ENCODE results near the gene SH3BP5. TPM values are rescaled to one million over a fixed set of nuclear protein-coding genes. Genes with fewer than 3 reads are reported as not detected.

SH3BP5 gene
- total and polyA plus RNA-seq, 2 donors (not counting 1 experiment from before 2014, with no cell fraction given), result 6.7 to 12.9 TPM

- no peak overlapping the region for H3K27ac ChIP-seq (ENCODE audit: insufficient read depth, low read length)
- H3K36me3 ChIP-seq (ENCODE audit: control insufficient read depth, insufficient read depth, low read length), result no peaks in the 10 kb centered on the region
- no peaks in the 10 kb centered on the region for H4K20me1 ChIP-seq (ENCODE audit: control insufficient read depth, extremely low read depth, insufficient read depth, low read length)
- no peak overlapping the region for H3K9ac ChIP-seq (ENCODE audit: insufficient read depth, low read length)
- no peak for TF ChIP-seq EZH2 (IDR thresholded peaks at IDR 0.05; ENCODE audit: low read length, missing control alignments)
- TF ChIP-seq, protein P1, sequence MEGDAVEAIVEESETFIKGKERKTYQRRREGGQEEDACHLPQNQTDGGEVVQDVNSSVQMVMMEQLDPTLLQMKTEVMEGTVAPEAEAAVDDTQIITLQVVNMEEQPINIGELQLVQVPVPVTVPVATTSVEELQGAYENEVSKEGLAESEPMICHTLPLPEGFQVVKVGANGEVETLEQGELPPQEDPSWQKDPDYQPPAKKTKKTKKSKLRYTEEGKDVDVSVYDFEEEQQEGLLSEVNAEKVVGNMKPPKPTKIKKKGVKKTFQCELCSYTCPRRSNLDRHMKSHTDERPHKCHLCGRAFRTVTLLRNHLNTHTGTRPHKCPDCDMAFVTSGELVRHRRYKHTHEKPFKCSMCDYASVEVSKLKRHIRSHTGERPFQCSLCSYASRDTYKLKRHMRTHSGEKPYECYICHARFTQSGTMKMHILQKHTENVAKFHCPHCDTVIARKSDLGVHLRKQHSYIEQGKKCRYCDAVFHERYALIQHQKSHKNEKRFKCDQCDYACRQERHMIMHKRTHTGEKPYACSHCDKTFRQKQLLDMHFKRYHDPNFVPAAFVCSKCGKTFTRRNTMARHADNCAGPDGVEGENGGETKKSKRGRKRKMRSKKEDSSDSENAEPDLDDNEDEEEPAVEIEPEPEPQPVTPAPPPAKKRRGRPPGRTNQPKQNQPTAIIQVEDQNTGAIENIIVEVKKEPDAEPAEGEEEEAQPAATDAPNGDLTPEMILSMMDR (conservative IDR thresholded peaks at IDR 0.05 in 1 of 2, IDR thresholded peaks at IDR 0.05 in 1 of 2; ENCODE audit: low read depth in 1 of 2, low read length in 2 of 2), result no peak
- no peak overlapping the region for H2AFZ ChIP-seq (ENCODE audit: low read length)
- H3K27me3 ChIP-seq (ENCODE audit: control insufficient read depth, insufficient read depth, low read length), result no peaks in the 10 kb centered on the region
- peak overlapping the region; percentile 62 to 81 (median 80) for H3K4me3 ChIP-seq (replicated peaks in 1 of 4; ENCODE audit: control extremely low read depth in 1 of 4, insufficient read depth in 1 of 4, low read depth in 3 of 4, low read length in 4 of 4)
- peak overlapping the region; percentile 64 for H3K4me2 ChIP-seq (ENCODE audit: extremely low read depth, insufficient read depth, low read length)
- H3K4me1 ChIP-seq (ENCODE audit: control insufficient read depth, extremely low read depth, insufficient read depth, low read length), result no peaks in the 10 kb centered on the region
- no peaks in the 10 kb centered on the region for H3K9me3 ChIP-seq (ENCODE audit: control insufficient read depth, insufficient read depth, low read depth, low read length)
- DNase-seq (ENCODE audit: low read depth in 2 of 2), result no peak
- H3K79me2 ChIP-seq (ENCODE audit: control insufficient read depth, insufficient read depth, low read length), result no peaks in the 10 kb centered on the region
Observed at GRCh38 chr3:15331072-15331605, 1.2 kb downstream of the SH3BP5 start.

DNA sequence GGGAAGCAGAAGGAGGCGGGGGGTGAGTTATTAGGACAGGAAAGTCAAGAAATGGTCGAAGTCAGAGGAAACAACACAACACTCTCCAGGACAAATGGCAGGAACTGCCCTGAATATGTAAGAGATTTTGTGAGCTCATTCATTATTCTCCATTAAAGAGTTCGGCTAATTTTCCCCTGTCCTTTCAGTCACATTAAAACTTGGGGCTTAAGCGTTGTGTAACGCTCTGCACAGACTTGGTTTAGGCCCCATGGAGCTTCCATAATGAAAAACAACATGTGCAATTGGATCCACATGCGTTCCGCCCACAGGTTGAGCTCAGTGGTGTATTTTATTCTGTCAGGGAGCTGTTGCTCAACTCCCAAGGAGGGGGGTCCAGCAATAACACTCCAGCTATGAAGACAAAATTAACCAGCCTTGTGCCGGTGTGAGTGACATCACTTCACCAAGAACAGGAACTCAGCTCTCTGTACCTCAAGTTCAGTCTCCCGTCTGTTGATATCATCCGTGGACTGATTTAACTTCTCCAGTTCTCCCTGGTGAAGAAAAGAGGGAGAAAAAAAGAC lies 2.3 kb downstream of the SH3BP5 start:
- Histone ChIP-seq H3K4me1 (ENCODE audit: control insufficient read depth, extremely low read depth, insufficient read depth, low read length) (no peaks in the 10 kb centered on the region), H3K9me3 (ENCODE audit: control insufficient read depth, insufficient read depth, low read depth, low read length) (no peaks in the 10 kb centered on the region), H3K9ac (ENCODE audit: insufficient read depth, low read length) (no peak overlapping the region), H3K36me3 (ENCODE audit: control insufficient read depth, insufficient read depth, low read length) (no peaks in the 10 kb centered on the region), H3K27me3 (ENCODE audit: control insufficient read depth, insufficient read depth, low read length) (no peaks in the 10 kb centered on the region), H3K27ac (ENCODE audit: insufficient read depth, low read length) (no peak overlapping the region), H3K79me2 (ENCODE audit: control insufficient read depth, insufficient read depth, low read length) (no peaks in the 10 kb centered on the region), H3K4me2 (ENCODE audit: extremely low read depth, insufficient read depth, low read length) (no peak overlapping the region), H4K20me1 (ENCODE audit: control insufficient read depth, extremely low read depth, insufficient read depth, low read length) (no peaks in the 10 kb centered on the region), H2AFZ (ENCODE audit: low read length) (no peak overlapping the region), H3K4me3 (replicated peaks in 1 of 4; ENCODE audit: control extremely low read depth in 1 of 4, insufficient read depth in 1 of 4, low read depth in 3 of 4, low read length in 4 of 4) (peak overlapping the region in 1 of 4 experiments; percentile 15)
- TF ChIP-seq EZH2 (IDR thresholded peaks at IDR 0.05; ENCODE audit: low read length, missing control alignments), result no peak
- TF ChIP-seq, protein P1 (conservative IDR thresholded peaks at IDR 0.05 in 1 of 2, IDR thresholded peaks at IDR 0.05 in 1 of 2; ENCODE audit: low read depth in 1 of 2, low read length in 2 of 2), result no peak
- peak; percentile 56 to 83 for DNase-seq (ENCODE audit: low read depth in 2 of 2)

- Histone ChIP-seq H3K4me2 (ENCODE audit: extremely low read depth, insufficient read depth, low read length) (no peak overlapping the region), H3K9ac (ENCODE audit: insufficient read depth, low read length) (no peak overlapping the region)
- no peak for DNase-seq (ENCODE audit: low read depth in 2 of 2)
Observed at GRCh38 chr3:15329046-15330005, 3.1 kb downstream of the SH3BP5 start.

More at GRCh38 chr3:15329046-15330005, 3.1 kb downstream of the SH3BP5 start:
- no peaks in the 10 kb centered on the region for H3K27me3 ChIP-seq (ENCODE audit: control insufficient read depth, insufficient read depth, low read length)
- H3K79me2 ChIP-seq (ENCODE audit: control insufficient read depth, insufficient read depth, low read length), result no peaks in the 10 kb centered on the region
- H2AFZ ChIP-seq (ENCODE audit: low read length), result no peak overlapping the region
- H4K20me1 ChIP-seq (ENCODE audit: control insufficient read depth, extremely low read depth, insufficient read depth, low read length), result no peaks in the 10 kb centered on the region
- H3K4me1 ChIP-seq (ENCODE audit: control insufficient read depth, extremely low read depth, insufficient read depth, low read length), result peaks cover 2% of the 10 kb centered on the region
- no peak overlapping the region for H3K27ac ChIP-seq (ENCODE audit: insufficient read depth, low read length)
- no peaks in the 10 kb centered on the region for H3K9me3 ChIP-seq (ENCODE audit: control insufficient read depth, insufficient read depth, low read depth, low read length)
- no peak for TF ChIP-seq EZH2 (IDR thresholded peaks at IDR 0.05; ENCODE audit: low read length, missing control alignments)
- TF ChIP-seq, protein P1 (conservative IDR thresholded peaks at IDR 0.05 in 1 of 2, IDR thresholded peaks at IDR 0.05 in 1 of 2; ENCODE audit: low read depth in 1 of 2, low read length in 2 of 2), result no peak
- no peaks in the 10 kb centered on the region for H3K36me3 ChIP-seq (ENCODE audit: control insufficient read depth, insufficient read depth, low read length)
- no peak overlapping the region for H3K4me3 ChIP-seq (replicated peaks in 1 of 4; ENCODE audit: control extremely low read depth in 1 of 4, insufficient read depth in 1 of 4, low read depth in 3 of 4, low read length in 4 of 4)

Measured in fibroblast of lung (primary cell).